HG03280 (cell line): ENCODE results near the gene PIK3AP1.
"Not testable (repeated sequence)": the region's sequence is repeated elsewhere in the genome, so short reads cannot be mapped to it uniquely, and the experiment has no call there.

Experiments
- ATAC-seq: cut with Tn5 transposase; IDR thresholded peaks from one replicate; pipeline ENCODE4 v1.9.1; 2021; ENCODE audit warnings: mild to moderate bottlenecking, moderate library complexity; ENCODE audit not compliant: unreplicated experiment

PIK3AP1 gene

GRCh38 chr10:96696845-96697425 lies 23.4 kb downstream of the PIK3AP1 start:
- no peak for ATAC-seq

GRCh38 chr10:96695975-96696634 lies 24.2 kb downstream of the PIK3AP1 start:
- no peak for ATAC-seq

GRCh38 chr10:96695366-96695765 lies 24.9 kb downstream of the PIK3AP1 start:
- no peak for ATAC-seq

GRCh38 chr10:96693431-96693830 lies 26.9 kb downstream of the PIK3AP1 start:
- no peak for ATAC-seq

- ATAC-seq = no peak
Measured at GRCh38 chr10:96692427-96692826, 27.9 kb downstream of the PIK3AP1 start.

GRCh38 chr10:96691761-96692160 lies 28.6 kb downstream of the PIK3AP1 start:
- no peak for ATAC-seq

- no peak for ATAC-seq
Measured at GRCh38 chr10:96690755-96691730, 29.3 kb downstream of the PIK3AP1 start.

GRCh38 chr10:96688789-96689188 lies 31.5 kb downstream of the PIK3AP1 start:
- ATAC-seq = no peak

GRCh38 chr10:96687317-96688012 lies 32.8 kb downstream of the PIK3AP1 start:
- no peak for ATAC-seq

GRCh38 chr10:96686514-96686913 lies 33.8 kb downstream of the PIK3AP1 start:
- no peak for ATAC-seq

- ATAC-seq = no peak
Measured at GRCh38 chr10:96685306-96685705, 35.0 kb downstream of the PIK3AP1 start.

- no peak for ATAC-seq
Measured at GRCh38 chr10:96684826-96685225, 35.5 kb downstream of the PIK3AP1 start.

GRCh38 chr10:96683710-96684109 lies 36.6 kb downstream of the PIK3AP1 start:
- no peak for ATAC-seq

GRCh38 chr10:96683065-96683464 lies 37.2 kb downstream of the PIK3AP1 start:
- ATAC-seq = no peak

GRCh38 chr10:96681524-96681923 lies 38.8 kb downstream of the PIK3AP1 start:
- ATAC-seq = no peak

- ATAC-seq = not testable (repeated sequence)
Measured at GRCh38 chr10:96680463-96680862, 39.9 kb downstream of the PIK3AP1 start.

GRCh38 chr10:96678725-96679124 lies 41.6 kb downstream of the PIK3AP1 start:
- ATAC-seq = no peak

GRCh38 chr10:96676272-96677112 lies 43.8 kb downstream of the PIK3AP1 start:
- no peak for ATAC-seq

- ATAC-seq = no peak
Measured at GRCh38 chr10:96675846-96676245, 44.5 kb downstream of the PIK3AP1 start.
